CD4-positive, alpha-beta T cell treated with Interleukin-12 subunit alpha and Interleukin-12 subunit beta, for 1 hour (primary cell): ENCODE results near the gene SLC9A4.

Experiments
- DNase-seq: peaks from one replicate; pipeline ENCODE4 v3.0.0-alpha.2; 2020

Gene SLC9A4

DNA sequence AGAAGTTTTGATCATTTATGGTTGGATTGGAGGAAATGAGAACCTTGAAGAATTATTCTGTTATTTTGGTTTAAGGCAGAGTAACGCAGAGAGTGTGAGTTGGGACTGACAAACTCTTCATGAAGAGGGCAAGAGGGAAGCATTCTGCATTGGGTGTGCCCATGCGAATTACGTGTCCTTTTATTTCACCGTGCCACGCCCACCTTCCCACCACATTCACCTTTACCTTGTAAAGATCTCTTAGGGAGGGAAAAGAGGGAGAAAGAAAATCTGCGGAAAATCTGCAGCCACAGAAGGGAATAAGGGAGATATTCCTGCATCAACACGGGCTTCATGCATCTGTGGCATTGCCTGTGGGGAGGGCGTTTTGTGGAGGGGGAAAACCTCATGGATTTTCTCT lies 31.8 kb downstream of the SLC9A4 start:
- DNase-seq: no peak

DNA sequence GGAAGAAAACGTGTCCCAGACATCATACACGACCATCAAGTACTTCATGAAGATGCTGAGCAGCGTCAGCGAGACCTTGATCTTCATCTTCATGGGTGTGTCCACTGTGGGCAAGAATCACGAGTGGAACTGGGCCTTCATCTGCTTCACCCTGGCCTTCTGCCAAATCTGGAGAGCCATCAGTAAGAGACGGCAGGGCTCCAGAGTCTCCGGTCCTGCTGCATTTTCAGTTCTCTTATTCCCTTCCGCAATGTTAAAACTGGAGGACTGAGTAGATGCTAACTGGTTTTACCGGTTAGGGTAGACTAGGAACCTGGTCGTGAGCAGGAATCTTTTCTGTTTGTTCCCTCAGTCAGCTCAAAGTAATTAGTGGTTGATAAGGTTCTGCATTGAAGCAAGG lies 32.3 kb downstream of the SLC9A4 start:
- DNase-seq: no peak

DNA sequence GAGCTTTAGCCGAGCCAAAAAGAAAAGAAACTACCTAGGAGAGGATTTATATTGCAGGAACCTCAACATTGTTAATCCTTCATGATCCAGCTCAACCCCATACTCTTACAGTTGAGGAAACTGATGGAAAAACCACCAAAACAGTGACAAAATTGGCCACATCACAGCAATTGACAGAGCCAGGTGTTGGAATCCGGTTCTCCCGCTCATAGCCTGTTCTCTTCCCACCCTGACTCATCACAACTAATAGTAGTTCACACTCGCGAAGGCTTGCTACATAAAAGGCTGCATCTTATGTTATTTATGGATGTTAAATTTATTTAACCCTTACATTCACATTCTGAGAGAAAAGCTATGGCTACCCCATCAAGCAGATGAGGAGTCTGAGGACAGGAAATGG lies 33.7 kb downstream of the SLC9A4 start:
- DNase-seq: no peak

DNA sequence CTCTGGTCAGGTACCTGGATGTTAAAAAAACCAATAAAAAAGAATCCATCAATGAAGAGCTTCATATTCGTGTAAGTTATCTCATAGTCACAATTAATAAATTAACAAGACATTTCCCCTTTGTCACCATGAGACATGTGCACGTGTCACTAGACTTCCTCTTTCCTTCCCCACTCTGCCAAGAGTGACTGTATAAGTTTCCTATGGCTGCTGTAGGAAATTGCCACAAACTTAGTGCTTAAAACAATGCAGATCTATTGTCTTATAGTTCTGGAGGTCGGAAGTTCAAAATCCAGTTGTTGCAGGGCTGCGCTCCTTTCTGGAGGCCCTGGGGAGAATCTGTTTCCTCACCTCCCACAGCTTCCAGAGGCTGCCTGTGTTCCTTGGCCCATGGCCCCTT lies 35.8 kb downstream of the SLC9A4 start:
- DNase-seq: no peak

DNA sequence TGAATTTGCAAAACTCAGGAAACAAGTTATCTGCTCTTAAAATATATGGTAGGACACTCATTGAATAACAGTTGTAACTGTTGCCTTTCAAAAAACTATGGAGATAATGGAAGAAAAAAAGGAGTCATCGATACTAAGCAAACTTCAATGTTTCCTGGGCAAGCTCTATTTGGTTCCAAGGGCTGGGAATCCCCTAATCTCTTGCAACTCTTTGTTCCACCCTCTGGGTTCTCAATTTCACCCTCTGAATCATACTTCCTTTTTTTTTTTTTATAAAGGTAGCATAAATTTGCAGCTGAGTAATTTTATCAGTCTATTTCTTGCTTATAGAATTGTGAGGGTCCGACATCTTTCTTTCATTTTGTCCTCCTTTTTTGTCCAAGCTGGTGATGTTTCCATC lies 36.7 kb downstream of the SLC9A4 start:
- no peak for DNase-seq

DNA sequence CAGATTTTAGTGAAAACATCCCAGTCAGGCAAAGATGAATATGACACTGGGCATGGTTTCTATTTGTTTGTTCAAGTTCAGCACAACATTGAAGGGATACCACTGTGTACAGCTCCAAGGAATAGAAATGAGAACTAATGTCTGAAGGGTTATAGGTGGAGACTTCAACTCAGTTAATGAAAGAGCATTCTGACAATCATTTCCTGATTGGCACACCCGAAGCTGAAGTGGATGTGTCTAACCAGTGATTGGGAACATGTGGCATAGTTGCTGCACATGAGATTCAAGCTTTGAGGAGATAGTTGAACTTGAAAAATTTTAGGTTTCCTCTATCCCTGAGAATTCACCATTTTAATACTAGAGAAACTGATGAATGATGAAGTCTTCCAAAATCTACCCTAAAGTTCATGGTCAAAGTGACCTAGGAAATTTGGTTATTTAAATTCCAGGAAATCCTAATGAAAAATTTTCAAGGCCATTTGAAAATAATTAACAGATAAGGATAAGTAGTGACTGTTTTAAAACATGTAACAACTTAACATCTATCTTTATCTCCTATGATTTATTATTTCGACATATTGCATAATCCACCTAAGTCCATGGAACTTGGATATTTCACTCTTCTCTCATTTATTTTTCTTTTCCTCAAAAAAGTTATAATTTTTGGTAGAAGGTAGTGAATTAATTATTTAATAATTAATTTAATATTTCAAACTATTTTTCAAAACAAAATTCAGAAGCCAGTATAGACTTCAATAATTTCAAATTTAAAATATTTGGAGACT lies 38.0 kb downstream of the SLC9A4 start:
- no peak for DNase-seq

DNA sequence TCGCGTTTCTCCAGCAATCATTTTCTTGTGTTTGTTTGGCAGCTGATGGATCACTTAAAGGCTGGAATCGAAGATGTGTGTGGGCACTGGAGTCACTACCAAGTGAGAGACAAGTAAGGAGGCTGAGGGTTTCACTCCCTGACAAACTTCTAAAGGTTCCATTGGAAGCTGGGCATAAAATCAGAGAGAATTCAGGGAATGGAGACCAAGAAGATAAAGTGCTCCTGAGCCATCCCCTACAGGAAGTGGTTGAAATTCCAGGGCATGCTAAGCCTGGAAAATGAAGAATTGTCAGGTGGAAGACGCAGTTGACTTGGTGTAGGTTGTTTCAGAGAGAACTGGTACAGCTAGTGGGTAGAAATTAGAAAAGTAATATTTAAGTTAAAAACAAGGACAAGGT lies 39.1 kb downstream of the SLC9A4 start:
- no peak for DNase-seq

- no peak for DNase-seq
Measured at GRCh38 chr2:102513355-102513939, 40.4 kb downstream of the SLC9A4 start.

DNA sequence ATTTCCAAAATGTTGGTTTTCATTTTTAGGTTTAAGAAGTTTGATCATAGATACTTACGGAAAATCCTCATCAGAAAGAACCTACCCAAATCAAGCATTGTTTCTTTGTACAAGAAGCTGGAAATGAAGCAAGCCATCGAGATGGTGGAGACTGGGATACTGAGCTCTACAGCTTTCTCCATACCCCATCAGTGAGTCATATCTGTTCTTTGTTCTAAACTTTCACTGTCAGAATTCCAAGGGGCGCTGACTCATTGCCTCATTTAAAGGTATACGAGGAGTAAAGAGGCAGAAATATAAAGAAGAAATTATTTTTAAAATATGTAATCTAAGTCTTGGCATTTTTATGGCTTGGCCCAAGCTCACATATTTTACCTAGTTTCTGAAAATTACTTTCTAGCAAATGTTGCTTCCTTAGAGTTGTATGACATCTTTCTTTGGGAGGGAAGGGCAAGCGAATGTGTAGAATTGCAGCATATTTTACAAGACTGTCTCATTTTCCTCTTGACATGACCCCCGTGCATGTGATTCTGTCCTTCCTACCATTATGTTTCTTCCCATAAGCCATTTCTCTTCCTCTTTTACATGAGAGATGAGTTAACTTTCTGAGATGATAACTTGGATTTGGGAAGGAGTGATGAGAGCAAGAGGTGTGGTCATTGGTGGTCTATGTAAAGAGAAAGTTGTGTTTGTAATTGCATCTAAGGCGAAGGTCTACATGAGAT lies 41.2 kb downstream of the SLC9A4 start:
- DNase-seq: no peak

DNA sequence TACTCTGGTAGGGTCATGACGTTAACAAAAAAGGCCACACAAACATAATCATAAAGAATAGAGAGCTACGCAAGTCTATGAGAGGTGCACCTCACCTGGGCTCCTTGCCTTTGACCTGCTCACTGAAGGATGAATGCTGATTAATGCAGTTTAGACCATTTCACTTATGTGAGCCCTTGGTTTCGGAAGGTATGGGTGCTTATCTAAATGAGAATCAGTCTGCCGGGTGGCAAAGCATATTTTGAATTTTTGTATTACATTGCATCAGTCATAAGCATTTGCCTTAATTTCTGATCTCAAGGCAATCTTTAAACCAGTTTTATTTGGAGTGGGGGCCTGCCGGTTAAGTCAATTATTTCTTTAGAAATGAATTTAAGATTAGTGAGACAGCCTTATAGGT lies 42.8 kb downstream of the SLC9A4 start:
- no peak for DNase-seq

DNA sequence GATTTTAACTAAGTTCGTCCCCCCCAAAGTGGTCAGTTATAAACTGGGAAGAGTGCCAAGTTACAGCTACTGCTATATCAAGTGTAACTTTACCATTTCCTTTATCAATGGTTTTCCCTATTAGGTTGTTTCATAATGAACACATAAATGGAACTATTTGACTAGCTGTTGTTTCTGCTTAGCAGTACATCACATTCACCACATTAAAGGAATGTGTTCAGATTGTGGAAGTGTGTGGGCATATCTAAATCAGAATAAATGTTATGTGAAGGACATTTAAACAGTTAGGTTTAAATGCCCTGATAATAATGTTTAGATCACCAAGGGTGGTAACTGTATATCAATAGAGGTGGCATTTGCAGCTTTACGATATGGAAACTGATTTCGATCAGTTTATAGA lies 45.1 kb downstream of the SLC9A4 start:
- DNase-seq: no peak

DNA sequence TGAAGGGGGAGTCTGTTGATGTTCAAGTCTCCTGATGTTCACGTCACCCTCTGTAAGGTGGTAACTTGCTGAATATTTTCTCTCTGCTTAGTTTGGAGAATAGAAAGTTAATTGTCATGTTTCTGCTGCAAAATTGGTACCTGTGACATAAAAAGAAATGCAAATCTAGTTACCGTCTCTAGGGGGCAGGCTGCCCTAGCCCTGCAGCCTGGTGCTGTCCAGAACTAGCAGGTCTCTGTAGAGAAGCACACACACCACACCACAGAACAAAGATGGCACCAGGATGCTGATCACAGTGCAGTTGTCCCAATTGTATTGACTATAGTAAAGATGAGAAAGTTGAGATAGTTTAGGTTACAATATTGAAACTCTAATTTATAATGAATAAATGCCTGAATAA lies 47.0 kb downstream of the SLC9A4 start:
- DNase-seq: peak; percentile 16

GRCh38 chr2:102520801-102521200 lies 47.8 kb downstream of the SLC9A4 start:
- DNase-seq: no peak

DNA sequence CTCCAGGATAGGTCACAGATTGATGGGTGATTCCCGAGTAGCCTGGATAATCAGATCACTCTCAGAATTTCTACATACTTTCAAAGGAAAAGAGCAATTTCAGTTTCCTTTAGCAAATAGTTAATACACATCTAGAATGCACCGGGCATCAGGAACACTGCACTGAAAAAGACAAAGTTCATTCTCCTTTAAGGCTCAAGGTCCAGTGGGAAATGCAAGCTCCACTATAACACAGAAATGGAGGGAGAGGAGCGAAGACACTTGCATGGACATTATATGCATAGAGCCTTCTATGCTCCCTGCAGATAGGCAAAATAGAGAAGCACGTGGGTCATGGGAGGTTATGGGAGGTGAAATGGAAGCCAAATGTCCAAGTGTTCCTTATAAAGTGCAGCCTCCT lies 49.1 kb downstream of the SLC9A4 start:
- DNase-seq: no peak

- DNase-seq: peak; percentile 17
Measured at GRCh38 chr2:102522890-102523289, 49.9 kb downstream of the SLC9A4 start.

GRCh38 chr2:102523651-102524050 lies 50.6 kb downstream of the SLC9A4 start:
- DNase-seq: no peak

GRCh38 chr2:102527086-102527485 lies 54.1 kb downstream of the SLC9A4 start:
- DNase-seq: no peak

- DNase-seq: no peak
Measured at GRCh38 chr2:102538491-102538890, 65.5 kb downstream of the SLC9A4 start.

DNA sequence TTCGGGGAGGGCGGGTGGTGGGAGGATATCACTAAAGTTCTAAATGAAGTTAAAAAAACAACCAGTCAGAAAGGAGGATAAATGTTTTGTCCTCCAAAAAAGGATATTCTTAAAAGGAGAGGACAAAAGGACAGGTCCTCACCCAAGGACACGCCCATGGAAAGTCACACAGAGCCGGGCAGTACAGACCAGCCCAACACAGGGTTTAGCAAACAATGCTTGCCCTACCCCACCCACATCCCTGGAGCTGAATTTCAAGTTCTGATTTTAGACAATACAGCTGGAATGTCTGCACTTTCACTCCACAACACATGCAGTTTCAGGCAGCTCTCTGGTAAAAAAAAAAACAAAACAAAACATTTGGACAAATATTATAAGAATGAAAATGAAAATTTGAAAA lies 67.9 kb downstream of the SLC9A4 start:
- DNase-seq: no peak

DNA sequence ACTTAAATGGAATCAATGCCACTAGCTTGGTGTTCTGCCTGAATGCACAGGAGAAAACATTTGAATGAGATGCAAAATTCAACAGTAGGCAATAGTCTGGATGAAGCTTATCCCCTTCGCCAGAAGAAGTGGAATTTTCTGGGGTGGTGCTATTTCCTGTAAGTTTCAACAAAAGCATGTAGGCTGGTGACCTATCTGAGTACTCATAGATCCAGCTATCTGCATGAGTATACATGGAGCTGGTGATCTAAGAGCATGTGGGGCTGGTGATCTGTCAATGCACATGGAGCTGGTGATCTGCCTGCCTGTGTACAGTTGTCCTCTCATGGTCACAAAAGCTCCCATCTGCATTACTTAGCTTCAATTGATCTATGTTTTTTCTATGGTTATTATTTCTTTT lies 71.2 kb downstream of the SLC9A4 start:
- DNase-seq: no peak

DNA sequence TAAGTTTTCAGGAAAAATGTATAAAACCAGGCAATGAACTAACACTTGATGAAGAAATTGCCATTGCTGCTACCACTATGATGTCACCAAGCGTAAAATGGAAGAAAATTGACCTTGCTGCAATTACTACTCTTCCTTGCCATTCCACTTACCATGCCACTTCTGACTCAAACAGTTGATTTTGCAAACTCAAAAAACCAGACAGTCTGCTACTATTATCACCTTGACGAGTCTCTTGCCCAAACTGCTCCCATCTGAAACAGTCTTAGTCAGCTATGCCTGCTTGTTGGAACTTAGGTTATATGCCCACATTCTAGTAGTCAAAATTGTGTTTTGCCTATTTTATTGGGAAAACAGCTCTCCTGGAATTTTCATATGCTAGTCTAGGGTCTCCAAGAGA lies 74.4 kb downstream of the SLC9A4 start:
- DNase-seq: no peak

GRCh38 chr2:102549027-102549426 lies 76.0 kb downstream of the SLC9A4 start:
- no peak for DNase-seq

- no peak for DNase-seq
Measured at GRCh38 chr2:102550151-102550550, 77.1 kb downstream of the SLC9A4 start.
